ENCODE measurements around the gene ARL5C.

DNA sequence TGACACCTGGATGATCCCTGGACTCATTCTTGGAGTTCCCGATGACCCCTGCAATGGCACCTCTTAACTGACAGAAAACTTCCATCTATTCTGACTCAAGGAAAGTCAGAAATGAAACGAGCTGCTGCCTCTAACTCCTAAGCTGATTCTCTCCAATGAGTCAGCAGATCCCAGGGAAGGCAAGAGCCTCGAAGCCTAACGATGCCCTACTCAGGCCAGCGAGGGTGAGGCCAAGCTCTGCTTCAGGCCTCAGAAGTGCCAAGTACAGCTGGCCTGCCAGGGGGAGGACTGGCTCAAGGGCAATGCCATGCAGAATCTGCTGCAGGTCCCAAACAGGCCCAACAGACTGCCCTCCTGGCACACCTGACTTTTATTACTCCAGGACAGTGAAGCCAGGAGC lies 50.8 kb downstream of the ARL5C start:
- TF ChIP-seq, protein P1, sequence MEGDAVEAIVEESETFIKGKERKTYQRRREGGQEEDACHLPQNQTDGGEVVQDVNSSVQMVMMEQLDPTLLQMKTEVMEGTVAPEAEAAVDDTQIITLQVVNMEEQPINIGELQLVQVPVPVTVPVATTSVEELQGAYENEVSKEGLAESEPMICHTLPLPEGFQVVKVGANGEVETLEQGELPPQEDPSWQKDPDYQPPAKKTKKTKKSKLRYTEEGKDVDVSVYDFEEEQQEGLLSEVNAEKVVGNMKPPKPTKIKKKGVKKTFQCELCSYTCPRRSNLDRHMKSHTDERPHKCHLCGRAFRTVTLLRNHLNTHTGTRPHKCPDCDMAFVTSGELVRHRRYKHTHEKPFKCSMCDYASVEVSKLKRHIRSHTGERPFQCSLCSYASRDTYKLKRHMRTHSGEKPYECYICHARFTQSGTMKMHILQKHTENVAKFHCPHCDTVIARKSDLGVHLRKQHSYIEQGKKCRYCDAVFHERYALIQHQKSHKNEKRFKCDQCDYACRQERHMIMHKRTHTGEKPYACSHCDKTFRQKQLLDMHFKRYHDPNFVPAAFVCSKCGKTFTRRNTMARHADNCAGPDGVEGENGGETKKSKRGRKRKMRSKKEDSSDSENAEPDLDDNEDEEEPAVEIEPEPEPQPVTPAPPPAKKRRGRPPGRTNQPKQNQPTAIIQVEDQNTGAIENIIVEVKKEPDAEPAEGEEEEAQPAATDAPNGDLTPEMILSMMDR (IDR thresholded peaks at IDR 0.05; ENCODE audit: low read depth, low read length, poor library complexity, severe bottlenecking) = no peak
- no peak for TF ChIP-seq EZH2phosphoT487 (IDR thresholded peaks at IDR 0.05; ENCODE audit: borderline replicate concordance, low read length)

Data from DOHH2 (cell line).